Measurements from ENCODE around the gene INSYN2B. TPM values are rescaled to one million over a fixed set of nuclear protein-coding genes. Genes with fewer than 3 reads are reported as not detected.

The INSYN2B gene
- total RNA-seq, 1 donor from 2014 or later: 0.26 TPM

- Histone ChIP-seq H3K27ac (no peak overlapping the region), H2AFZ (replicated peaks) (no peak overlapping the region), H3K9me3 (ENCODE audit: low read depth) (no peaks in the 10 kb centered on the region), H3K4me1 (no peaks in the 10 kb centered on the region), H3K4me2 (no peak overlapping the region), H4K20me1 (ENCODE audit: low read depth) (no peaks in the 10 kb centered on the region), H3K9ac (no peak overlapping the region), H3K36me3 (no peaks in the 10 kb centered on the region), H3F3A (ENCODE audit: low read depth) (no peaks in the 10 kb centered on the region), H3K79me2 (ENCODE audit: low read depth) (no peaks in the 10 kb centered on the region), H3K4me3 (no peak overlapping the region), H3K27me3 (no peaks in the 10 kb centered on the region)
- TF ChIP-seq EZH2phosphoT487 (IDR thresholded peaks at IDR 0.05): no peak
- no peak for TF ChIP-seq CTCF (IDR thresholded peaks at IDR 0.05)
- TF ChIP-seq EZH2 (IDR thresholded peaks at IDR 0.05): no peak
- peaks cover 3% of the 10 kb centered on the region for H3K9me3 Mint-ChIP-seq
- H3K4me3 Mint-ChIP-seq: no peak overlapping the region
- no peak for DNase-seq (ENCODE audit: low spot score)
- no peak overlapping the region for H3K27ac Mint-ChIP-seq
- no peaks in the 10 kb centered on the region for H3K36me3 Mint-ChIP-seq
- H3K4me1 Mint-ChIP-seq: peaks cover 2% of the 10 kb centered on the region
- no peaks in the 10 kb centered on the region for H3K27me3 Mint-ChIP-seq (ENCODE audit: insufficient read depth, low read depth)
Measured at GRCh38 chr5:170011751-170012150, 31.5 kb upstream of the INSYN2B start.

- H2AFZ ChIP-seq (replicated peaks): no peak overlapping the region
- H3K4me1 Mint-ChIP-seq: peaks cover 2% of the 10 kb centered on the region
Measured at GRCh38 chr5:170010595-170010994, 30.3 kb upstream of the INSYN2B start.

GRCh38 chr5:170008376-170008775 is 28.1 kb upstream of the INSYN2B start:
- Mint-ChIP-seq H3K27ac (no peak overlapping the region), H3K4me1 (peaks cover 2% of the 10 kb centered on the region), H3K4me3 (no peak overlapping the region), H3K9me3 (peaks cover 3% of the 10 kb centered on the region), H3K27me3 (ENCODE audit: insufficient read depth, low read depth) (peaks cover 2% of the 10 kb centered on the region), H3K36me3 (no peaks in the 10 kb centered on the region)
- H3K4me1 ChIP-seq: no peaks in the 10 kb centered on the region
- H4K20me1 ChIP-seq (ENCODE audit: low read depth): no peaks in the 10 kb centered on the region
- no peak overlapping the region for H3K9ac ChIP-seq
- no peaks in the 10 kb centered on the region for H3F3A ChIP-seq (ENCODE audit: low read depth)
- no peaks in the 10 kb centered on the region for H3K36me3 ChIP-seq
- H3K27ac ChIP-seq: no peak overlapping the region
- DNase-seq (ENCODE audit: low spot score): no peak
- TF ChIP-seq EZH2 (IDR thresholded peaks at IDR 0.05): no peak
- no peak for TF ChIP-seq EZH2phosphoT487 (IDR thresholded peaks at IDR 0.05)
- TF ChIP-seq CTCF (IDR thresholded peaks at IDR 0.05): no peak
- H3K79me2 ChIP-seq (ENCODE audit: low read depth): no peaks in the 10 kb centered on the region
- H3K27me3 ChIP-seq: no peaks in the 10 kb centered on the region
- H2AFZ ChIP-seq (replicated peaks): no peak overlapping the region
- no peak overlapping the region for H3K4me3 ChIP-seq
- H3K4me2 ChIP-seq: no peak overlapping the region
- H3K9me3 ChIP-seq (ENCODE audit: low read depth): no peaks in the 10 kb centered on the region

More at GRCh38 chr5:170010595-170010994, 30.3 kb upstream of the INSYN2B start:
- H3K4me1 ChIP-seq: no peaks in the 10 kb centered on the region
- DNase-seq (ENCODE audit: low spot score): no peak
- H3K9me3 ChIP-seq (ENCODE audit: low read depth): no peaks in the 10 kb centered on the region
- no peaks in the 10 kb centered on the region for H3F3A ChIP-seq (ENCODE audit: low read depth)
- H3K79me2 ChIP-seq (ENCODE audit: low read depth): no peaks in the 10 kb centered on the region
- H3K4me2 ChIP-seq: no peak overlapping the region
- H4K20me1 ChIP-seq (ENCODE audit: low read depth): no peaks in the 10 kb centered on the region
- no peaks in the 10 kb centered on the region for H3K36me3 ChIP-seq
- H3K4me3 Mint-ChIP-seq: no peak overlapping the region
- H3K27ac ChIP-seq: no peak overlapping the region
- peaks cover 3% of the 10 kb centered on the region for H3K9me3 Mint-ChIP-seq
- H3K27me3 Mint-ChIP-seq (ENCODE audit: insufficient read depth, low read depth): no peaks in the 10 kb centered on the region
- no peak overlapping the region for H3K9ac ChIP-seq
- no peaks in the 10 kb centered on the region for H3K27me3 ChIP-seq
- TF ChIP-seq EZH2 (IDR thresholded peaks at IDR 0.05): no peak
- no peak for TF ChIP-seq EZH2phosphoT487 (IDR thresholded peaks at IDR 0.05)
- no peak for TF ChIP-seq CTCF (IDR thresholded peaks at IDR 0.05)
- no peak overlapping the region for H3K4me3 ChIP-seq
- H3K27ac Mint-ChIP-seq: no peak overlapping the region
- no peaks in the 10 kb centered on the region for H3K36me3 Mint-ChIP-seq

All from neural progenitor cell (in vitro differentiated cells).